MM.1S (cell line): ENCODE data around the gene OLFM1.

Experiments used
- CTCF ChIP-seq: fragments of 300-600 bp; sonication (generic); IDR thresholded peaks from 2 replicates; pipeline ENCODE4 v1.5.1; 2016; ENCODE audit warnings: antibody characterized with exemption, low read length, mixed read lengths
- EZH2 ChIP-seq: fragments of 300-600 bp; sonication (generic); optimal IDR thresholded peaks from 2 replicates; pipeline ENCODE3; 2017; ENCODE audit warnings: low read depth, mild to moderate bottlenecking, antibody characterized with exemption, low read length, mixed read lengths
- EZH2phosphoT487 ChIP-seq: fragments of 300-600 bp; sonication (generic); IDR thresholded peaks from 2 replicates; pipeline ENCODE4 v1.6.1; 2018; ENCODE audit warnings: antibody characterized with exemption, low read length

GRCh38 chr9:135148386-135148785 lies 60.9 kb downstream of the OLFM1 start:
- no peak for TF ChIP-seq CTCF
- TF ChIP-seq EZH2: no peak
- no peak for TF ChIP-seq EZH2phosphoT487
